H9 (cell line): ENCODE results near the gene LTBP4. TPM values are rescaled to one million over a fixed set of nuclear protein-coding genes. Genes with fewer than 3 reads are reported as not detected.

Source experiments
- DNase-seq: peaks from one replicate; pipeline ENCODE4 v3.0.0-alpha.2; 2017
- H2AFZ ChIP-seq: one replicate; pipeline ENCODE4 v1.6.1; 2013; ENCODE audit warnings: mild to moderate bottlenecking, low read length, control low read depth, moderate library complexity
- H2AK5ac ChIP-seq: 2 replicates; pipeline ENCODE4 v1.6.1; 2013; ENCODE audit warnings: low read length, control low read depth, mixed read lengths; ENCODE audit not compliant: insufficient read length
- H2BK120ac ChIP-seq: one replicate; pipeline ENCODE4 v1.6.1; 2013; ENCODE audit warnings: low read depth, mild to moderate bottlenecking, low read length, control low read depth, inconsistent platforms; ENCODE audit not compliant: poor library complexity, severe bottlenecking
- H2BK12ac ChIP-seq: 2 replicates; pipeline ENCODE4 v1.6.1; 2013; ENCODE audit warnings: low read length, control low read depth, mixed read lengths, low read depth; ENCODE audit not compliant: insufficient read length
- H2BK15ac ChIP-seq: 2 replicates; pipeline ENCODE4 v1.6.1; 2013; ENCODE audit warnings: low read depth, low read length, control low read depth
- H2BK20ac ChIP-seq: one replicate; pipeline ENCODE4 v1.6.1; 2013; ENCODE audit warnings: low read depth, mild to moderate bottlenecking, low read length, control low read depth, inconsistent platforms; ENCODE audit not compliant: poor library complexity, severe bottlenecking
- H2BK5ac ChIP-seq: 2 replicates; pipeline ENCODE4 v1.6.1; 2013; ENCODE audit warnings: low read length, control low read depth, mixed read lengths; ENCODE audit not compliant: insufficient read length
- H3K14ac ChIP-seq: 2 replicates; pipeline ENCODE4 v1.6.1; 2013; ENCODE audit warnings: low read length, control low read depth; ENCODE audit not compliant: insufficient read depth
- H3K18ac ChIP-seq: 2 replicates; pipeline ENCODE4 v1.6.1; 2013; ENCODE audit warnings: low read depth, mild to moderate bottlenecking, mixed read lengths, low read length, control low read depth; ENCODE audit not compliant: insufficient read length
- H3K23ac ChIP-seq: 2 replicates; pipeline ENCODE4 v1.6.1; 2013; ENCODE audit warnings: low read length, control low read depth, mixed read lengths, low read depth; ENCODE audit not compliant: insufficient read length
- H3K23me2 ChIP-seq: 2 replicates; pipeline ENCODE4 v1.6.1; 2013; ENCODE audit warnings: low read depth, mild to moderate bottlenecking, mixed read lengths, low read length, control low read depth; ENCODE audit not compliant: insufficient read length, poor library complexity, severe bottlenecking
- H3K27ac ChIP-seq: 2 replicates; pipeline ENCODE4 v1.5.1; 2013; ENCODE audit warnings: low read length, control low read depth, mixed read lengths, low read depth; ENCODE audit not compliant: insufficient read length
- H3K27me3 ChIP-seq: 2 replicates; pipeline ENCODE4 v1.6.1; 2013; ENCODE audit warnings: low read length, control low read depth, inconsistent platforms; ENCODE audit not compliant: insufficient read depth
- H3K4ac ChIP-seq: 2 replicates; pipeline ENCODE4 v1.6.1; 2013; ENCODE audit warnings: low read depth, mild to moderate bottlenecking, control low read depth, inconsistent platforms, low read length, moderate library complexity
- H3K4me1 ChIP-seq: 2 replicates; pipeline ENCODE4 v1.6.1; 2013; ENCODE audit warnings: low read length, control low read depth, inconsistent platforms; ENCODE audit not compliant: insufficient read depth
- H3K4me2 ChIP-seq: 2 replicates; pipeline ENCODE4 v1.6.1; 2013; ENCODE audit warnings: low read length, control low read depth, mixed read lengths; ENCODE audit not compliant: insufficient read length, insufficient read depth
- H3K56ac ChIP-seq: 2 replicates; pipeline ENCODE4 v1.6.1; 2013; ENCODE audit warnings: low read depth, mild to moderate bottlenecking, mixed read lengths, low read length, control low read depth; ENCODE audit not compliant: insufficient read length
- H3K79me1 ChIP-seq: 2 replicates; pipeline ENCODE4 v1.6.1; 2013; ENCODE audit warnings: low read depth, mild to moderate bottlenecking, moderate library complexity, low read length, control low read depth, inconsistent platforms; ENCODE audit not compliant: insufficient read depth, poor library complexity, severe bottlenecking
- H3K79me2 ChIP-seq: 2 replicates; pipeline ENCODE4 v1.6.1; 2013; ENCODE audit warnings: low read length, control low read depth, inconsistent platforms; ENCODE audit not compliant: insufficient read depth
- H3K9ac ChIP-seq: 2 replicates; pipeline ENCODE4 v1.6.1; 2013; ENCODE audit warnings: low read length, control low read depth, mixed read lengths; ENCODE audit not compliant: insufficient read length; ENCODE audit errors: extremely low read depth
- H3K9me3 ChIP-seq: one replicate; pipeline ENCODE4 v1.6.1; 2013; ENCODE audit warnings: low read depth, low read length, inconsistent platforms; ENCODE audit not compliant: control insufficient read depth
- H3T11ph ChIP-seq: one replicate; pipeline ENCODE4 v1.6.1; 2013; ENCODE audit warnings: mild to moderate bottlenecking, low read length, control low read depth, inconsistent platforms
- H4K20me1 ChIP-seq: one replicate; pipeline ENCODE4 v1.6.1; 2013; ENCODE audit not compliant: control insufficient read depth, insufficient read length, insufficient read depth
- H4K5ac ChIP-seq: 2 replicates; pipeline ENCODE4 v1.6.1; 2013; ENCODE audit warnings: low read depth, mild to moderate bottlenecking, mixed read lengths, low read length, control low read depth; ENCODE audit not compliant: insufficient read length
- H4K8ac ChIP-seq: replicated peaks from 2 replicates; pipeline ENCODE4 v1.6.1; 2013; ENCODE audit warnings: low read length, control low read depth, mixed read lengths, low read depth; ENCODE audit not compliant: insufficient read length
- H4K91ac ChIP-seq: 2 replicates; pipeline ENCODE4 v1.6.1; 2013; ENCODE audit warnings: low read depth, mild to moderate bottlenecking, moderate library complexity, mixed read lengths, low read length, control low read depth; ENCODE audit not compliant: insufficient read length
- H3K27ac Mint-ChIP-seq, 3 experiments: 2 replicates in 2 of 3; 3 replicates in 1 of 3; pipeline ENCODE4 v1.8.0; 2020 to 2021; ENCODE audit warnings: mixed read lengths in 3 of 3, mild to moderate bottlenecking in 1 of 3, moderate library complexity in 1 of 3
- H3K27me3 Mint-ChIP-seq: 2 replicates; pipeline ENCODE4 v1.8.0; 2021; ENCODE audit warnings: low read depth, mild to moderate bottlenecking, moderate library complexity, mixed read lengths
- H3K36me3 Mint-ChIP-seq, 3 experiments: 2 replicates in 2 of 3; 3 replicates in 1 of 3; pipeline ENCODE4 v1.8.0; 2020 to 2021; ENCODE audit warnings: low read depth in 3 of 3, mixed read lengths in 3 of 3; ENCODE audit not compliant: insufficient read depth in 1 of 3
- H3K4me1 Mint-ChIP-seq, 2 experiments: 2 replicates each; pipeline ENCODE4 v1.8.0; 2020; ENCODE audit warnings: mixed read lengths in 2 of 2
- H3K4me3 Mint-ChIP-seq, 2 experiments: 2 replicates in 1 of 2; 3 replicates in 1 of 2; pipeline ENCODE4 v1.8.0; 2020 to 2021; ENCODE audit warnings: mild to moderate bottlenecking in 2 of 2, mixed read lengths in 2 of 2, moderate library complexity in 1 of 2
- H3K9me3 Mint-ChIP-seq, 2 experiments: 2 replicates in 1 of 2; 3 replicates in 1 of 2; pipeline ENCODE4 v1.8.0; 2020; ENCODE audit warnings: mild to moderate bottlenecking in 2 of 2, mixed read lengths in 2 of 2, moderate library complexity in 1 of 2
- WGBS: extraction: QIAGEN DNeasy Blood & Tissue Kit; methylation state at CpG from one replicate; pipeline ENCODE4 v1.1.7; 2013; ENCODE audit warnings: missing lambda C conversion rate, low lambda C conversion rate, mixed read lengths; ENCODE audit not compliant: insufficient read length; ENCODE audit errors: extremely low coverage; 5-methylcytosine and 5-hydroxymethylcytosine counted together
- total RNA-seq: library from RNA; stranded (reverse); gene quantifications from 2 replicates; pipeline ENCODE4 v1.2.1, GENCODE V29; 2021
- TF ChIP-seq, protein P1 (sequence below): fragments of 200-600 bp; sonication (generic); conservative IDR thresholded peaks from 3 replicates; pipeline ENCODE4 v1.8.0; 2021; ENCODE audit warnings: antibody characterized with exemption, mild to moderate bottlenecking

The LTBP4 gene
- total RNA-seq, 1 experiment from 2014 or later = 129 TPM

- Histone ChIP-seq H3K56ac (no peak overlapping the region), H4K91ac (no peak overlapping the region), H3K9ac (no peak overlapping the region), H3K9me3 (no peaks in the 10 kb centered on the region), H2BK5ac (no peak overlapping the region), H3K4me2 (no peak overlapping the region), H3K79me2 (no peaks in the 10 kb centered on the region), H3K27me3 (no peaks in the 10 kb centered on the region), H4K20me1 (no peaks in the 10 kb centered on the region), H4K5ac (no peak overlapping the region), H3K23me2 (no peaks in the 10 kb centered on the region), H3K14ac (no peak overlapping the region), H3T11ph (no peak overlapping the region), H3K79me1 (no peaks in the 10 kb centered on the region), H2AK5ac (no peak overlapping the region), H3K27ac (no peak overlapping the region), H3K4ac (no peak overlapping the region), H4K8ac (no peak overlapping the region), H3K23ac (no peak overlapping the region), H2BK12ac (no peak overlapping the region), H2AFZ (no peak overlapping the region), H2BK20ac (no peak overlapping the region), H3K4me1 (no peaks in the 10 kb centered on the region), H3K18ac (no peak overlapping the region), H2BK15ac (no peak overlapping the region), H2BK120ac (no peak overlapping the region)
- no peak overlapping the region for H3K4me3 Mint-ChIP-seq
- TF ChIP-seq, protein P1, sequence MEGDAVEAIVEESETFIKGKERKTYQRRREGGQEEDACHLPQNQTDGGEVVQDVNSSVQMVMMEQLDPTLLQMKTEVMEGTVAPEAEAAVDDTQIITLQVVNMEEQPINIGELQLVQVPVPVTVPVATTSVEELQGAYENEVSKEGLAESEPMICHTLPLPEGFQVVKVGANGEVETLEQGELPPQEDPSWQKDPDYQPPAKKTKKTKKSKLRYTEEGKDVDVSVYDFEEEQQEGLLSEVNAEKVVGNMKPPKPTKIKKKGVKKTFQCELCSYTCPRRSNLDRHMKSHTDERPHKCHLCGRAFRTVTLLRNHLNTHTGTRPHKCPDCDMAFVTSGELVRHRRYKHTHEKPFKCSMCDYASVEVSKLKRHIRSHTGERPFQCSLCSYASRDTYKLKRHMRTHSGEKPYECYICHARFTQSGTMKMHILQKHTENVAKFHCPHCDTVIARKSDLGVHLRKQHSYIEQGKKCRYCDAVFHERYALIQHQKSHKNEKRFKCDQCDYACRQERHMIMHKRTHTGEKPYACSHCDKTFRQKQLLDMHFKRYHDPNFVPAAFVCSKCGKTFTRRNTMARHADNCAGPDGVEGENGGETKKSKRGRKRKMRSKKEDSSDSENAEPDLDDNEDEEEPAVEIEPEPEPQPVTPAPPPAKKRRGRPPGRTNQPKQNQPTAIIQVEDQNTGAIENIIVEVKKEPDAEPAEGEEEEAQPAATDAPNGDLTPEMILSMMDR = no peak
- DNase-seq = no peak
- H3K27me3 Mint-ChIP-seq = no peaks in the 10 kb centered on the region; the same call in 1 of the 2 replicates
- no CpG with 5 or more reads among the region's 3 CpGs for WGBS
- no peaks in the 10 kb centered on the region for H3K4me1 Mint-ChIP-seq
- no peaks in the 10 kb centered on the region for H3K9me3 Mint-ChIP-seq
- peak overlapping the region in 1 of 3 experiments; percentile 27; a peak in 1 of 7 replicates for H3K27ac Mint-ChIP-seq
- H3K36me3 Mint-ChIP-seq = peaks cover 27 to 53% (median 48%) of the 10 kb centered on the region in 3 experiments
Measured at GRCh38 chr19:40674291-40674690, 73.1 kb downstream of the LTBP4 start.
